GM11168 (cell line): Measurements from ENCODE around the gene G6PD.
"Not testable (repeated sequence)": the region's sequence is repeated elsewhere in the genome, so short reads cannot be mapped to it uniquely, and the experiment has no call there.

Source experiments
- in situ Hi-C: fragments of 300-500 bp; cut with MboI; formaldehyde crosslinking; loops from one replicate; pipeline ENCODE4 v1.12.0; 2022; ENCODE audit warnings: low sequenced_read_pairs; ENCODE audit not compliant: unreplicated experiment

Gene G6PD

DNA sequence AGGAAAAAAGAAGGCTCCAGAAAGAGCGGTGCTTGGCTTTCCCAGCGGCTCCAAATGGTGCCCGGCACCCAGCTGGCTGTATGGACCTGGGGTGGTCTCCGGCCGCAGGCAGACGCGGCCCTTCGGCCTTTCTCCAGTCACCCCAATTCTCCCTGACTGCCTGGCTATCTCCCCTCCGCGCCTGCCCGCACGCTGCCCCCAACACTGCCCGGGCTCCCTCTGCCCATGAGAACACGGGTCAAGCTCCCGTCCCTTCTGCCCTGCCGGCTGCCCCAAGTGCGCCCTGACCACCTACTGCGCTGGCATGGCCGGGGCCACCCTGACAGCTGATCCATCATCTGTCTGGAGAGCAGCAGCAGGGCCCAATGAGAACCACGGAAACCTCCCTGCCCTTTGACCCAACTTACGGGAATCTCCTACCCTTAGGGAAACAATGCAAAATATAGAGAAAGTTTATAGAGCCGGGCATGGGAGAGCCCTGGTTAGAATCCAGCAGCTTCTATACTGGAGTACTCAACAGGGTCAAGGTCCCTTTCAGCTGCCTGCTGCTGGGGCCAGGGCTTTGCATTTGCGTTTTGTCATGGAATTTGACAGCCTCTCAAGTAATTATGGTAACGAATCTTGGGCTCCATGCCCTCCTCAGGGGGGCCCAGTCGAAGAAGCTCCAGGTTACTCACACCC, 29.4 kb downstream of the G6PD start:
- in situ Hi-C loops, result no loop called here

- in situ Hi-C loops, result no loop called here
These were observed 30.0 kb downstream of the G6PD start for GRCh38 chrX:154516656-154517100.

GRCh38 chrX:154515966-154516655, 30.5 kb downstream of the G6PD start, which contains the start of gene FAM3A:
Gene FAM3A, minus strand, starts transcription at chrX:154516232. Its CDS starts 460 bp downstream, at chrX:154515772.
- in situ Hi-C loops, result no loop called here

DNA sequence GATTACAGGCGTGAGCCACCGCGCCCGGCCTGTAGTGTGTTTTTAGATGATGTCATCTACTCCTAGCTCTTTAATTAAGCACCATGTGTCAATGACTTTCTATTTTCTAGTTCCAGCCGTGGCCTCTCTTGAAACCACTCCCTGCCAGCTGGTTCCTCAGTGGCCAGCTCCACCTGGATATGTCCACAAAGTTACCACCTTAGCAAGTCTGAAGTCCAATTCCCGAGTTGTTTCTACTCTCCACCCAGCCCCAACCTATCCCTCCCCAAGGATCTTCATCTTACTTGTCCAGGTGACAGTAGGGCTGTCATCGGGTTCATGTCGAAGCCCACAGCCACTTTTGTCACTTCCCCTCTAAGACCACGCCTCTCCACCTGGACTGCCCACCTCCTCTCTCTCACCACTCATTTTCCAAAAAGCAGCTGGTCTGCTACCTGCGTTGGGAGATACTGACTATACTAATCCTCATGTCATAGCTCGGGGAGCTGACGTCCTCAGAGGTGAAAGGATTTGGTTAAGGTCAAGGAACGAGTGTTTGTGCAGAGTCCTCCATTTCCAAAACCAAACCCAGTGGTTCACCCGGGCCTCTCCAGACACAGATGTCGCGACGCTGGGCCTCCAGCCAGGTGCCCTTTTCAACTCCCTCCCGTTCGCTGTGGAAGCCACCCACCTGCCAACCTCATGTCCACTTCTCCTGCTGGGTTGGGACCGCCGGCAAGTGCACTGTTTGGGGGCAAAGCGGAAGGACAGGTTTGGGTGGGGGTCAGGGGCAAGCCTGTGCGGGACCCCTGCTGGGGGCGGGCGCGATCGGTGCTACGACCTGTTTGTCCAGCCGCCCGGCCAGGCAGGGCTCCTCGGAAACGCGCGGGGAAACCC, 31.3 kb downstream of the G6PD start:
- in situ Hi-C loops, result no loop called here

DNA sequence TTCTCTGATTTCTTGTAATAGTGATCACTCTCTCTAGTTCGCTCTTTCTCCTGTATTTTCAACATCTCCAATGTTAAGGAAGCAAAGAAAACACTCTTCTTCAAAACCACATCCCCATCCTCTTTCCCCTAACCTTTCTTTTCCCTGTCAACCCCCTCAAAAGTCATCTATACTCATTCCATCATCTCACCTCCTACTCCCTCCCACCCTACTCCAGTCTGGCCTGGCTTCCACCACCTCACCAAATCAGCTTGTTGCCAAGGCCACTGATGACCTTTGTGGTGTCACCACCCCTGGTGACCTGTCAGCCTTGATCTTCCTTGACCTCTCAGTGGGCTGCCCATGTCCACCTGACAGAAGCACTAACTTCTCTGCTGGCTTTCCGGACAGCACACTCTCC, 32.9 kb downstream of the G6PD start:
- in situ Hi-C loops, result no loop called here

GRCh38 chrX:154512879-154513553, 33.6 kb downstream of the G6PD start:
- in situ Hi-C loops, result no loop called here

DNA sequence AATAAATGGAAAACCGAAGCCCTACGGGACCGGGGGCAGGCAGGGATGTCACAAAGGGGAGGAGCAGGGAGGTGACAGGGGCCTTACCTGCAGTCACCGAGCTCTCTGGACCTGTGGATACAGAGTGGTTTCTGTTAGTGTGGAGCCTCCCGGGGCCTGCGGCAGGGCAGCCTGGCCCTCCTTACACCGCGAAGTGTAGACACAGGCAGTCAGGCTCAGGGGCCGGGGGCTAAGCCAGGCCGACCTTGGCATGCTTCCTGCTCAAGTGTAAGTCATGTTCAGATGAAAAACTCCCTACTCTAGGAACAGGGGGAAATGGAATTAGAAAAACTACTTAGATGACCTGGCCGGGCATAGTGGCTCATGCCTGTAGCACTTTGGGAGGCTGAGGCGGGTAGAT, 34.9 kb downstream of the G6PD start:
- in situ Hi-C loops, result no loop called here

DNA sequence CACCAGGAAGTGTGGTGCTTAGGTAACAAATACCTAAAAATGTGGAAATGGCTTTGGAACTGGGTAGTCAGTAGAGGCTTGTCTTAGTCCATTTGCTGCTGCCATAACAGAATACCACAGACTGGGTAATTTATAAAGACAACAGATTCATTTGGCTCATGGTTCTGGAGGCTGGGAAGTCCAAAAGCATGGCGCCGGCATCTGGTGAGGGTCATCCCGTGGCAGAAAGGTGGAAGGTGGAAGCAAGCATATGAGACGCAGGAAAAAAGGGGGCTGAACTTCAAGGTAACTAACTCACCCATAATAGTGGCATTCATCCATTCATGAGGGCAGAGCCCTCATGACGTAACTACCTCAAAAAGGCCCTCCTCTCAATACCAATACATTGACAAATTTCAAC, 37.2 kb downstream of the G6PD start:
- in situ Hi-C loops, result no loop called here

DNA sequence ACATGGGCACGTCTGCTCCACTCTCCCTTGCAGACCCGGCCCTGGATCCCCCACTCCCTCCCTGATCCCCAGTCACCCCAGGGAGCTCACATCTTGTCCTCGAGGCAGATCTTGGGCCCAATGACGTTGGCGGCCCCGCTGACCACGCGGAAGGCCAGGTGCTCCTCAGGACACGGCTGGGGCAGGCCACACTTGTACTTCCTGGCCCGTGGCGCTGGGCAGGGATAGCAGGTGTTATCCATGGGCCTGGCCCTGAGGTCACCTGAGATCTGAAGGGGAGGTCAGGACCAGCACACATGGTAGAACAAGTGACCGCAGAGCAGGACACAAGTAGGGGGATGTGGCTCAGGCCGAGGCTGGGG, 38.3 kb downstream of the G6PD start:
- in situ Hi-C loops, result no loop called here

DNA sequence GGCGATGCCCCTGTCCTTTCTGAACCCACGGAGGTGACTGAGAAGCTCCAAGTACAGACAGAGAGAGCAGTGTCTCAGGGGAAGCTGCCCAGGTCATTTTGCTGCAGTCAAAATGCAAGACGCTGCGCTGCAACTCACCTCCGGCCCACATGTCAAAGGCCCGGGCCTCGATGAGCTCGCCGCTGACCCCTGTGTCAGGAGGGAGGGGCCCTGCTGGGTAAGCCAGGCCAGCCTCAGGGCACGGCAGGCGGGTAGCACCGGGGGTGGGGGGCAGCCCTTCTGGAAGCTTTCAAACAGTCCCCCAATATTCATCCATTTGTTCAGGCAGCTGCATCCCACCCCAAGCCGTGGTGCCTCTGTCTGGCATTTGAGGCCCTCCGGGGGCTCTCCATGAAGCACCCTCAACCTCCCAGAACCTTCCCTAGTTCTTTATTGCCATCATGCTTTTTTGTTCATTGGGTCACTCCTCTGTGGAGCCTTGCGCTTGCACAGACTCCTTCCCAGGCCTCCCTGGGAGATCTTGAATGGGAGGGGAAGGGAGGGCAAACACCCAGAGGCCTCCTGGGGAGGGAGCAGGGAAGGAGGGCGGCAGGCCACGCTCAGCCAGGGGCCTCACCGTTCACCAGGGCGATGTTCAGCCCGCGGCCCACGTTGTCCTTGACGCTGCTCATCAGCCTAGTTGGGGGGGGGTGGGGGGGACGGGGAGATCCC, 38.8 kb downstream of the G6PD start:
- in situ Hi-C loops, result no loop called here

DNA sequence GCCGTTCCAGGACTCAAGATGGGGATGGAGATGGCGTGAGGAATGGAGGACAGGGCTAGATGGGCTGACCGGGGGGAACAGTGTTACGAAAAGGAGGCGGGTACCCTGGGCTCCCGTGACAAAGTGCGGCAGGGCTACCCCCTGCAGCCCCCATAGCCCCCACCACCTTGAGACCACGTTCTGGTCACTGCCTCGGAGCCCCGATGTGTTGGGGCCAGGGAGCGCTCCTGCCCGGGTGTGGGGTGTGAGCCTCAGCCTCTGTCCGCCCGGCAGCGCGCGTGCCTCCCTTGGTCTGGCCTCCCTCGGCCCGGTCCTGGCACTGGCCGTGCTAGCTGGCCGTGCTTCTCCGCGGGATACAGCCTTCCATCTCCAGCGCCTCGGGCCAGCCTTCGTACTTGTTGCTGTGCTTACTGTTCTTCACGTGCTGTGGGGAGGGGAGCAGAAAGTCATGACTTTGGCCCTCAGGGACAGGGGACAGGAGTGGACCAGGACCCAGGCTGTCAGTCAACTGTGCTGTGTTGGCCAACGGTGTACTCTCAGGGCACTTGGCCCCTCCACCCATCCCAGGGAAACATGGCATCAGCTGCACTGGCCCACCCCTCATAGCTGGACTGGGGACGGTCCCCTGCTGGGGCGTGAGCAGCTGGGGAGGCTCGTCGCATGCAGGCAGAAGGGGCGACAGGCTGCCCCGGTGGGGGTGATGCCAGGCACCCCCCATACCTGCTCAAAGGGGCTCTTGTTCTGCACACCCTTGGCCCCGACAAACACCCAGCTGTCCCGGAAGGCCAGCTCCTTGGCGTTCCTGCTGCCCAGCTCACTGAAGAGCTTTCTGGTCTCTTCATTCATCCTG, 39.9 kb downstream of the G6PD start:
- in situ Hi-C loops, result no loop called here

- in situ Hi-C loops, result no loop called here
These were observed 40.9 kb downstream of the G6PD start for GRCh38 chrX:154505734-154506133.

DNA sequence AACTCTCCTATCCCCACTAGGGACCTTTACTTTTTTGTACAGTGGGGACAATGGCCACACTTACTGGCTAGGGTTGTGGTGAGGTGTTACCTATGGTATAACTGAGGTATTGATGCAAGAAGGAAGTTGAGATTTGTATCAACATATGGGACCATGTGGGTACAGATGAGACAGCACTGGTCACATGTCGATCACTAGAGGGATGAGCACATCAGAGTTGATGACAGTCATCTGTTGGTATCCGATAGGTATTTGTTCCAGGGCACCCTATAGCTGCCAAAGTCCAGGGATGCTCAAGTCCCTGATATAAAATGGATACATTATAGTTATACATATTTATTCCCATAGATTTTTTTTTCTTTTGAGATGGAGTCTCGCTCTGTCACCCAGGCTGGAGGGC, 43.7 kb downstream of the G6PD start:
- in situ Hi-C loops, result no loop called here

DNA sequence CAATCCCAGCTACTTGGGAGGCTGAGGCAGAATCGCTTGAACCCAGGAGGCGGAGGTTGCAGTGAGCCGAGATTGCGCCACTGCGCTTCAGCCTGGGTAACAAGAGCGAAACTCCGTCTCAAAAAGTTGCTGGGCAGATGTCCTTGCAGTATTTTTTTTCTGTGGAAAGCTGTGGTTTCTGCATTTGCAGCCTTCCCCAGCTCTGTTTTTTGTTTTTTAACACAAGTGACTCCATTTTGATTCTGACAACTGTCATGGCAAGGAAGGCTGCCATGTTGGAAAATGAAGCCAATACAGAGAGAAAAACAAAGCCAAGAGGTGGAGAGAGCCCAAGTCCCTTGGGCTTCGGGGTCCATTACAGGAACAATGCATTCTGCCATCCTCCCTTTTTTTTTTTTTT, 44.5 kb downstream of the G6PD start:
- in situ Hi-C loops, result no loop called here

GRCh38 chrX:154501423-154501822, 45.2 kb downstream of the G6PD start:
- in situ Hi-C loops, result not testable (repeated sequence)

GRCh38 chrX:154496591-154497137, 50.0 kb downstream of the G6PD start:
- in situ Hi-C loops, result not testable (repeated sequence)

- in situ Hi-C loops, result no loop called here
These were observed 51.1 kb downstream of the G6PD start for GRCh38 chrX:154495472-154495922.

GRCh38 chrX:154494715-154495114, 51.9 kb downstream of the G6PD start:
- in situ Hi-C loops, result no loop called here
